Measurements from ENCODE around the gene PHLDB3. TPM values are rescaled to one million over a fixed set of nuclear protein-coding genes. Genes with fewer than 3 reads are reported as not detected.

PHLDB3 gene
- total RNA-seq, 1 experiment from 2014 or later = 8.5 TPM

DNA sequence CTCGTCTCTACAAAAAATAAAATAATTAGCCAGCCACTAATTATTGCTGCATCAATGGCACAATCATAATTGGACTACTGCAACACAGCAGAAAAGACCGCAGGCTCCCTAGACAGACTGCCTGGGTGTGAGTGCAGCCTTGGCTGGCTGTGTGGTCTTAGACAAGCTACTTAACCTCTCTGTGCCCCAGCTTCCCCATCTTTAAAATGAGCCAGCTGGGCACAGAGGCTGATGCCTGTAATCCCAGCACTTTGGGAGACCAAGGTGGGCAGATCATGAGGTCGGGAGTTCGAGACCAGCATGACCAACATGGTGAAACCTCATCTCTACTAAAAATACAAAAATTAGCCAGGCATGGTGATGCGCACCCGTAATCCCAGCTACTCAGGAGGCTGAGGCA is 70.9 kb downstream of the PHLDB3 start:
- Histone ChIP-seq H3K23me2 (ENCODE audit: insufficient read length, low read depth, low read length, poor library complexity, severe bottlenecking) (no peaks in the 10 kb centered on the region), H3K23ac (ENCODE audit: insufficient read length, low read depth, low read length) (no peak overlapping the region), H3K18ac (ENCODE audit: insufficient read length, low read depth, low read length) (no peak overlapping the region), H4K5ac (ENCODE audit: insufficient read length, low read depth, low read length) (no peak overlapping the region), H2BK5ac (ENCODE audit: insufficient read length, low read length) (no peak overlapping the region), H2BK120ac (ENCODE audit: low read depth, low read length, poor library complexity, severe bottlenecking) (no peak overlapping the region), H3K14ac (ENCODE audit: insufficient read depth, low read length) (no peak overlapping the region), H3K79me1 (ENCODE audit: insufficient read depth, low read depth, low read length, poor library complexity, severe bottlenecking) (no peaks in the 10 kb centered on the region), H2AFZ (ENCODE audit: low read length) (no peak overlapping the region), H2BK20ac (ENCODE audit: low read depth, low read length, poor library complexity, severe bottlenecking) (no peak overlapping the region), H2BK15ac (ENCODE audit: low read depth, low read length) (no peak overlapping the region), H4K91ac (ENCODE audit: insufficient read length, low read depth, low read length) (no peak overlapping the region), H2BK12ac (ENCODE audit: insufficient read length, low read depth, low read length) (no peak overlapping the region), H4K20me1 (ENCODE audit: control insufficient read depth, insufficient read depth, insufficient read length) (no peaks in the 10 kb centered on the region), H3T11ph (ENCODE audit: low read length) (no peak overlapping the region), H3K27ac (ENCODE audit: insufficient read length, low read depth, low read length) (no peak overlapping the region), H3K4ac (ENCODE audit: low read depth, low read length) (no peak overlapping the region), H3K56ac (ENCODE audit: insufficient read length, low read depth, low read length) (no peak overlapping the region), H4K8ac (replicated peaks; ENCODE audit: insufficient read length, low read depth, low read length) (no peak overlapping the region), H3K4me2 (ENCODE audit: insufficient read depth, insufficient read length, low read length) (no peak overlapping the region), H3K9ac (ENCODE audit: extremely low read depth, insufficient read length, low read length) (no peak overlapping the region), H3K9me3 (ENCODE audit: control insufficient read depth, low read depth, low read length) (no peaks in the 10 kb centered on the region), H3K4me1 (ENCODE audit: insufficient read depth, low read length) (no peaks in the 10 kb centered on the region), H3K27me3 (ENCODE audit: insufficient read depth, low read length) (no peaks in the 10 kb centered on the region), H2AK5ac (ENCODE audit: insufficient read length, low read length) (no peak overlapping the region), H3K79me2 (ENCODE audit: insufficient read depth, low read length) (no peaks in the 10 kb centered on the region)
- TF ChIP-seq, protein P1, sequence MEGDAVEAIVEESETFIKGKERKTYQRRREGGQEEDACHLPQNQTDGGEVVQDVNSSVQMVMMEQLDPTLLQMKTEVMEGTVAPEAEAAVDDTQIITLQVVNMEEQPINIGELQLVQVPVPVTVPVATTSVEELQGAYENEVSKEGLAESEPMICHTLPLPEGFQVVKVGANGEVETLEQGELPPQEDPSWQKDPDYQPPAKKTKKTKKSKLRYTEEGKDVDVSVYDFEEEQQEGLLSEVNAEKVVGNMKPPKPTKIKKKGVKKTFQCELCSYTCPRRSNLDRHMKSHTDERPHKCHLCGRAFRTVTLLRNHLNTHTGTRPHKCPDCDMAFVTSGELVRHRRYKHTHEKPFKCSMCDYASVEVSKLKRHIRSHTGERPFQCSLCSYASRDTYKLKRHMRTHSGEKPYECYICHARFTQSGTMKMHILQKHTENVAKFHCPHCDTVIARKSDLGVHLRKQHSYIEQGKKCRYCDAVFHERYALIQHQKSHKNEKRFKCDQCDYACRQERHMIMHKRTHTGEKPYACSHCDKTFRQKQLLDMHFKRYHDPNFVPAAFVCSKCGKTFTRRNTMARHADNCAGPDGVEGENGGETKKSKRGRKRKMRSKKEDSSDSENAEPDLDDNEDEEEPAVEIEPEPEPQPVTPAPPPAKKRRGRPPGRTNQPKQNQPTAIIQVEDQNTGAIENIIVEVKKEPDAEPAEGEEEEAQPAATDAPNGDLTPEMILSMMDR (conservative IDR thresholded peaks at IDR 0.05) = no peak
- DNase-seq = no peak
- no peaks in the 10 kb centered on the region for H3K4me1 Mint-ChIP-seq
- no CpG with 5 or more reads among the region's 6 CpGs for WGBS (ENCODE audit: extremely low coverage, insufficient read length, low lambda C conversion rate)
- no peaks in the 10 kb centered on the region; the same call in 1 of the 2 replicates for H3K27me3 Mint-ChIP-seq (ENCODE audit: low read depth)
- H3K9me3 Mint-ChIP-seq = peaks cover 0 to 19% of the 10 kb centered on the region in 2 experiments; a peak in 4 of 5 replicates
- no peaks in the 10 kb centered on the region for H3K36me3 Mint-ChIP-seq (ENCODE audit: insufficient read depth in 1 of 3, low read depth in 3 of 3)
- H3K27ac Mint-ChIP-seq = no peak overlapping the region
- no peak overlapping the region for H3K4me3 Mint-ChIP-seq
